Stimulated activated CD8-positive, alpha-beta memory T cell treated with anti-CD3 and anti-CD28 coated beads, Interleukin-15, amount 100 ng/mL, for 24 hours (primary cell): ENCODE data around the gene REM1.
"Not testable (repeated sequence)": the region's sequence is repeated elsewhere in the genome, so short reads cannot be mapped to it uniquely, and the experiment has no call there.

ENCODE experiments used
- DNase-seq: peaks from one replicate; pipeline ENCODE4 v3.0.0-alpha.2; 2020; ENCODE audit warnings: low read depth

The REM1 gene

GRCh38 chr20:31474758-31475427, at the start of gene REM1, which contains the start of gene DEFB124:
Gene REM1, plus strand, starts transcription at chr20:31475288. Its CDS starts 1,158 bp downstream, at chr20:31476446.
Gene DEFB124, minus strand, starts transcription at chr20:31475127. Its CDS starts 2,114 bp downstream, at chr20:31473013.
- DNase-seq: no peak

GRCh38 chr20:31425797-31426196, 49.3 kb upstream of the REM1 start:
- DNase-seq: no peak

DNA sequence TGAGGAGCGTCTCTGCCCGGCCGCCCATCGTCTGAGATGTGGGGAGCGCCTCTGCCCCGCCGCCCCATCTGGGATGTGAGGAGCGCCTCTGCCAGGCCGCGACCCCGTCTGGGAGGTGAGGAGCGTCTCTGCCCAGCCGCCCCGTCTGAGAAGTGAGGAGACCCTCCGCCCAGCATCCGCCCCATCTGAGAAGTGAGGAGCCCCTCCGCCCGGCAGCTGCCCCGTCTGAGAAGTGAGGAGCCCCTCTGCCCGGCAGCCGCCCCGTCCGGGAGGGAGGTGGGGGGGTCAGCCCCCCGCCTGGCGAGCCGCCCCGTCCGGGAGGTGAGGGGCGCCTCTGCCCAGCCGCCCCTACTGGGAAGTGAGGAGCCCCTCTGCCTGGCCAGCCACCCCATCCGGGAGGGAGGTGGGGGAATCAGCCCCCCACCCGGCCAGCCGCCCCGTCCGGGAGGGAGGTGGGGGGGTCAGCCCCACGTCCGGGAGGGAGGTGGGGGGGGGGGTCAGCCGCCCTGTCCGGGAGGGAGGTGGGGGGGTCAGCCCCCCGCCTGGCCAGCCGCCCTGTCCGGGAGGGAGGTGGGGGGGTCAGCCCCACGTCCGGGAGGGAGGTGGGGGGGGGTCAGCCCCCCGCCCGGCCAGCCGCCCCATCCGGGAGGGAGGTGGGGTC, 48.1 kb upstream of the REM1 start:
- not testable (repeated sequence) for DNase-seq

DNA sequence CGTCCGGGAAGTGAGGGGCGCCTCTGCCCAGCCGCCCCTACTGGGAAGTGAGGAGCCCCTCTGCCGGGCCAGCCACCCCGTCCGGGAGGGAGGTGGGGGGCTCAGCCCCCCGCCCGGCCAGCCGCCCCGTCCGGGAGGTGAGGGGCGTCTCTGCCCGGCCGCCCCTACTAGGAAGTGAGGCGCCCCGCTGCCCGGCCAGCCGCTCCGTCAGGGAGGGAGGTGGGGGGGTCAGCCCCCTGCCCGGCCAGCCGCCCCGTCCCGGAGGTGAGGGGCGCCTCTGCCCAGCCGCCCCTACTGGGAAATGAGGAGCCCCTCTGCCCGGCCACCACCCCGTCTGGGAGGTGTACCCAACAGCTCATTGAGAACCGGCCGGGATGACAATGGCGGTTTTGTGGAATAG, 47.5 kb upstream of the REM1 start:
- not testable (repeated sequence) for DNase-seq

- no peak for DNase-seq
Measured at GRCh38 chr20:31430568-31431115, 44.4 kb upstream of the REM1 start.

- no peak for DNase-seq
Measured at GRCh38 chr20:31440012-31440659, 35.0 kb upstream of the REM1 start, which contains the start of gene DEFB123. Gene DEFB123, plus strand, starts transcription at chr20:31440632. Its CDS starts 67 bp downstream, at chr20:31440699.

DNA sequence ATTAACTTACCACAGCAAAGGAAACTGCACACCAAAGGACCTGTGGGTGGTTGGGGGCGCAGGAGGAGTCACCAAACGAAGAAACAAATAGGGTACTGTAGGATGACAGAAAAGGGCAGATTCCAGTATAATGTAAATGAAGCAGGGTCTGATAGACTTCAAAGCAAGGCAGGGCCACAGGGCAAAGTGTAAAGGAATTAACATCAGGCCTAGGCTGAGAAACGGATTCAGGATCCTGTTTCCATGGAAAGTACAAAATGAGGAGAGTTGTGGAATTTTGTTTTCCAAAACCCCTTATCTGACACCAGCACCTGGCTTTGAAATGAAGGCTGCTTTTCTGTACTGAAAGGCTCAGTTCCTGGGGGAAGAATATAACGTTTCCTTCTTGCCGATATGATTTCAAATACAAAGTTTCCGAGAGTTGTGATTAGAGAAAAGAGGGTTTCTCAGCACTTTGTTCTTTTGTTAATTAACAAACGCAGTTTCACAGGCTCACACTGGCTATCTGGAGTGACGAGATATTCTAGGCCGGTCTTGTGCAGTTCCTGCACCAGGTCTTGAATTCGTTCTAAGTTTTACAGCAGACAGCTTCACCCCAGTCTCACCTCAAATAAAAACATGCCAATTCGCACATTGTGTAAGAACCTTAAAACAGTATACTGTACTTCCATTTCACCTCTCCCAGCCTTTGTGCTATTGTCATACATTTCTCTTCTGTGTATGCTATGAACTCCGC, 28.8 kb upstream of the REM1 start:
- no peak for DNase-seq

GRCh38 chr20:31449511-31450414, 25.3 kb upstream of the REM1 start:
- DNase-seq: no peak

DNA sequence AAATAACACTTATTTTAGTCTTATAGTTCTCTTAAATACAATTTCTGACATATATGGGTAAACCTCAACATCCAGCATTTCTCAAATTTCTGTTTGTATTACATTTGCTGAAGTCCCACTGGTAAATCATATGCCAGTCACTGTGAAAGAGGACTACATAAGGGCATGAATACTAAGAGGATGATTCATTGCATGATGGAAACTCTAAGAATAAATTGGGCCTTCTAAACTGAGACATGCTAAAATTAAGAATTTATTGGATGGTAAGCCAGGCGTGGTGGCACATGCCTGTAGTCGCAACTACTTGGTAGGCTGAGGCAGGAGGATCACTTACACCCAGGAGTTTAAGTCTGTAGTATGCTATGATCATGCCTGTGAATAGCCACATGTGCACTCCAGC, 22.5 kb upstream of the REM1 start:
- no peak for DNase-seq

- no peak for DNase-seq
Measured at GRCh38 chr20:31454361-31454760, 20.7 kb upstream of the REM1 start.

DNA sequence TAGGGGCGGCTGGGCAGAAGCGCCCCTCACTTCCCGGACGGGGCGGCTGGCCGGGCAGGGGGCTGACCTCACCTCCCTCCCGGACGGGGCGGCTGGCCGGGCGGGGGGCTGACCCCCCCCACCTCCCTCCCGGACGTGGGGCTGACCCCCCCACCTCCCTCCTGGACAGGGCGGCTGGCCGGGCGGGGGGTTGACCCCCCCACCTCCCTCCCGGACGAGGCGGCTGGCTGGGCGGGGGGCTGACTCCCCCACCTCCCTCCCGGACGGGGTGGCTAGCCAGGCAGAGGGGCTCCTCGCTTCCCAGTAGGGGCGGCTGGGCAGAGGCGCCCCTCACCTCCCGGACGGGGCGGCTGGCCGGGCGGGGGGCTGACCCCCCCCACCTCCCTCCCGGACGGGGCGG, 4.1 kb upstream of the REM1 start:
- DNase-seq: not testable (repeated sequence)

DNA sequence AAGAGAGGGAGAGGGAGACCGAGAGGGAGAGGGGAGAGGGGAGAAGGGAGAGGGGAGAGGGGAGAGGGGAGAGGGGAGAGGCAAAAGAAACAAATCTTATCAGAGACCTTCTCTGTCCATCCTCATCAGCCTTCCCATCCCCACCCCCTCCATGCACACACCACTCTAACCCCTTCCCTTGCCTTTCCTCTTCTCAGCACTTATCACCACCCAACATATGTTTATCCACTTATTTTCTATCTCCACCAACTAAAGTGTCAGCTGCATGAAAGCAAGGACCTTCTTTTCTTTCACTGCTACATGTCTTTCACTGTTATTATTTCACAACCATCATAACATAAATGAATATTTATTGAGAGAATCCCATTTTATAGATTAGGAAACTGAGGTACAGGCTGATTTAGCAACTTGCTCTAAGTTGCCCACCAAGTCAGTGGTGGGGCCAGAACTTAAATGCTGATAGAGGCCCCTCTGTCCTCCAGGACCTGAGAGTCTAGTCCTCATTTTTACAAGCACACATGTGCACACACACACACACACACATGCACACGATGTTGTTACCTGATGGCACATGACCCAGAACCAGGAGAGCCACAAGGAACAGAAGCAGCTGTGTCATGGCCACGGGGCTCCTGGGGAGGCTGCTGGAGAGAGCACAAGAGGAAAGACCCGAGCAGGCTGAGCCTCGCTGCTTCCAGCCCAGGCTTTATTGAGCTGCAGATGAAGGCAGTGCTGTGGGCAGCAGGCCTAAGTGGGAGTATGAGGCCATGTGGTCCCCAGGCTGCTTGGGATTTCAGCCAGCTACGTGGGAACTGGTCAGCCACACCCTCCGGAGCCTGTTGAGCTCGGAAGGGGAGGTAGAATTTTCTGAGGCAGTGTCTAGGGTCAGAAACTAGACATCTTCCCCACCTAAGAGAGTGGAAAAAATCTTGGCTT, 2.4 kb upstream of the REM1 start:
- DNase-seq: no peak

DNA sequence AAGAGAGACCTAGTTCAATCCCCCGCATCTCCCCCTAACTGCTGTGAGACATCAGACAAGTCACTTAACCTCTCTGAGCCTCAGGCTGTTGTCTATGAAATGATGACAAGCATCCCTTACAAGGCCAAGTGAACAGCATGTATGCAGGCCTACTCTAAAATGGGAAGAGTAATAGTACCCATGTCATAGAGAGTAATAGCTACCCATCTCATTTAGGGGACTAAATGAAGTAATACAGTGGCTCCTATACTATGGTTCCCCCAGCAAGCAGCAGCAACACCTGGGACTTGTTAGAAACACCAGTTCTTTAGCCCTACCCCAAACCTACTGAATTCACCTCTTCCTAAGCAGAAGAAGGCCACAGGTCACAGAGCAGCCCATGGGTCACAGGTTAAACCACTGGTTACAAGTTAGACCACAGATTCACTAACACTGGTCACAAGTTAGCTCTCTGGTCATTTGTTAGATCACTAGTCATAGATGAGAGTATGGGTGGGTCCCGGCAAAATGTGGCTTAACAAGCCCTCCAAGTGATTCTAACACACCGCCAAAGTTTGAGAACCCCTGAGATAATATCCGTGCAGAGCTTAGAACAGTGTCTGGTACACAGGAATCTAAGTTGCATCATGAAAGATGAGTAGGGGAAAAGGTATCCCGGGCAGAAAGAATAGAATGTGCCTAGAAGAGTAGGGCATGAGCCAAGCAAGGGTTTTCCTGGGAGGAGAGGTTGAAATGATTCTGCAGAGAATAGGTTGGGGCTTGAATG, 1.6 kb upstream of the REM1 start:
- DNase-seq: no peak

DNA sequence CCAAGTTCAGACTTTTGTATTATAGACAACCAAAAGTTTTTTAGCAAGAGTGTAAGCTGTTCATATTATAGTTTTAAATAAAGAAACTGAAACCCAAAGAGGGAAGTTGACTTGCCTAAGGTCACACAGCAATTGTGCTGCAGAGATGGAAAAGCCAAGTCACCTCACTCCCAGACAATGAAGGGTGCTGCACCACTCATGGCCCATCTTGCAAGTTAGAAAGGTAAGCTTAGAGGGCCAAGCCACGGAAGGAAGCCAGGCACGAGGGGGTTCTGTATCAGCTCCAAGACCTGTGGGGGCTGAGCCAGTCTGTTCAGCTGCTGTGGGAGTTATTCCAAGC, 1.0 kb upstream of the REM1 start:
- DNase-seq: no peak

- no peak for DNase-seq
Measured at GRCh38 chr20:31475472-31476293, 595 bp downstream of the REM1 start.

DNA sequence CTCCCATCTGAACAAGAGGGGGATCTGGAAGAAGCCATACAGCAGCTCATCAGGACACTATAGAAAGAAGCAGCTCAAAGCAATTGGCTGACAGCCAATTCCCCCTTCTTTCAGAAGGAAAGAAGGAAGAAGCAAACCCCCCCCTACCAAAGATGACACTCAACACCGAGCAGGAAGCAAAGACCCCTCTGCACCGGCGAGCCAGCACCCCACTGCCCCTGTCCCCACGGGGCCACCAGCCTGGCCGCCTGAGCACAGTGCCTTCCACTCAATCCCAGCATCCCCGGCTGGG, 1.2 kb downstream of the REM1 start:
- no peak for DNase-seq

- no peak for DNase-seq
Measured at GRCh38 chr20:31476643-31477215, 1.6 kb downstream of the REM1 start.

- no peak for DNase-seq
Measured at GRCh38 chr20:31484001-31484400, 8.9 kb downstream of the REM1 start.
